K562 treated with DMSO at 1 percent for 48 hours (cell line): ENCODE results near the gene ACSBG1. TPM values are rescaled to one million over a fixed set of nuclear protein-coding genes. Genes with fewer than 3 reads are reported as not detected.

ENCODE experiments used
- total RNA-seq: library from RNA; unstranded; fragments of 300-600 nt; gene quantifications from 2 replicates; pipeline ENCODE4 v1.2.3, GENCODE V29; 2022; ENCODE audit warnings: low replicate concordance; ENCODE audit errors: extremely low read depth

Gene ACSBG1, protein sequence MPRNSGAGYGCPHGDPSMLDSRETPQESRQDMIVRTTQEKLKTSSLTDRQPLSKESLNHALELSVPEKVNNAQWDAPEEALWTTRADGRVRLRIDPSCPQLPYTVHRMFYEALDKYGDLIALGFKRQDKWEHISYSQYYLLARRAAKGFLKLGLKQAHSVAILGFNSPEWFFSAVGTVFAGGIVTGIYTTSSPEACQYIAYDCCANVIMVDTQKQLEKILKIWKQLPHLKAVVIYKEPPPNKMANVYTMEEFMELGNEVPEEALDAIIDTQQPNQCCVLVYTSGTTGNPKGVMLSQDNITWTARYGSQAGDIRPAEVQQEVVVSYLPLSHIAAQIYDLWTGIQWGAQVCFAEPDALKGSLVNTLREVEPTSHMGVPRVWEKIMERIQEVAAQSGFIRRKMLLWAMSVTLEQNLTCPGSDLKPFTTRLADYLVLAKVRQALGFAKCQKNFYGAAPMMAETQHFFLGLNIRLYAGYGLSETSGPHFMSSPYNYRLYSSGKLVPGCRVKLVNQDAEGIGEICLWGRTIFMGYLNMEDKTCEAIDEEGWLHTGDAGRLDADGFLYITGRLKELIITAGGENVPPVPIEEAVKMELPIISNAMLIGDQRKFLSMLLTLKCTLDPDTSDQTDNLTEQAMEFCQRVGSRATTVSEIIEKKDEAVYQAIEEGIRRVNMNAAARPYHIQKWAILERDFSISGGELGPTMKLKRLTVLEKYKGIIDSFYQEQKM
- not detected in 2 replicates for total RNA-seq

DNA sequence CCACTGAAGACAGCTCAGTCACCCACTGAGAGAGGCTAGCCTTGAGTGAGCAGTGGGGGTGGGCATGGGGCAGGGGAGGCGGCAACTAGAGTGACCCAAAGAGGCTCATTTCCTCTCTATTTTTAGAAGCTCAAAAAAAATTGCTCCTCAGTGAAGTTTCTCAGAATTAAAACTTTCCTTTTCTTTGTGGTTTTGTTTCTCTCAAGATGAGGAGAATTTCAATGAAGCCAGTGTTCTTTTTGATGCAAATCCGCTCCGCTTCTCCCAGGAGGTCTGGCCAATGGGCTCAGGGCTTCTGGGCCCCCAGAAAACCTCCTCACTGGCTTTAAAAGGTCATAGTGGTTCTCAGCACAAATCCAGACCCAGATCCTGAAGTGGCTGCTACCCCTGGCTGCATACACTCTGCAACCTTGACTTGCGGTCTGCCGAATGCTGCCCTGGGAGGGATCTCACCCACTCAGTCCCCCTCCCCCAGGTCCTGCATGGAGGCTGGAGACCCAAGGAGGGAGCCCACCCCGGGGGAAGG, at the start of gene ACSBG1:
TSS of gene ACSBG1 (minus strand) at position 51 of the 526 bp plus-strand sequence. CDS start 64 bp downstream, outside the sequence.

DNA sequence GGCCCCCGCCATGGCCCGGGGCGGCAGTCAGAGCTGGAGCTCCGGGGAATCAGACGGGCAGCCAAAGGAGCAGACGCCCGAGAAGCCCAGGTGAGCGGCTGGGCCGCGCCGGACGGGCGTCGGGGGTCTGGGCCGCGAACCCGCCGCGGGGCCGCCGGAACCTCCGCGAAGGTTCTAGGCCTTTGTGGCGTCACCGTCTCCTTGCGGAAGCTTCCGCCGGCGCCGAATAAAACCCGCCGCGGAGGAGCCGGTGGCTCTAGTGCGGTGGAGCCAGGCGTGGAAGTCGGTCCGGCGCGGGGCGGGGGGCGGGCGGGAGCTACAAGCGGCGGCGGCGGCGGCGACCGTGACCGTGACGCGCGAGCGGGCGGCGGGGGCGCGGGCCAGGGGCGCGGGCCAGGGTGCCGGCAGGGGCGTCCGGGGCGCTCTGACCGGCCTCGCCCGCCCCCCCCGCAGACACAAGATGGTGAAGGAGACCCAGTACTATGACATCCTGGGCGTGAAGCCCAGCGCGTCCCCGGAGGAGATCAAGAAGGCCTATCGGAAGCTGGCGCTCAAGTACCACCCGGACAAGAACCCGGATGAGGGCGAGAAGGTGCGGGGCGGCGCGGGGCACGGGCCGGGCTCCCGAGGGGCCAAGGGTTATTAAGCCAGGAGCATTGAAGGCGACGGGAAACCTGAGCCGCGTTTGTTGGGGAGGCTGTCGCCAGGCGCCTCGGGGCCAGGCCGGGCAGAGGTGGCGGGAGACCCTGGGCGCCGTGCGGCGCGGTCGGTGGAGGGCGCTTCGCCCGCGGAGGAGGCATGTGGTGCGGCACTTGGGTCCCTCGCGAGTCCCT, 30.2 kb upstream of the ACSBG1 start, which contains the start of gene DNAJA4:
TSS of gene DNAJA4 (plus strand) at position 259 of the 833 bp plus-strand sequence. CDS start at position 461, 202 bp downstream.

DNA sequence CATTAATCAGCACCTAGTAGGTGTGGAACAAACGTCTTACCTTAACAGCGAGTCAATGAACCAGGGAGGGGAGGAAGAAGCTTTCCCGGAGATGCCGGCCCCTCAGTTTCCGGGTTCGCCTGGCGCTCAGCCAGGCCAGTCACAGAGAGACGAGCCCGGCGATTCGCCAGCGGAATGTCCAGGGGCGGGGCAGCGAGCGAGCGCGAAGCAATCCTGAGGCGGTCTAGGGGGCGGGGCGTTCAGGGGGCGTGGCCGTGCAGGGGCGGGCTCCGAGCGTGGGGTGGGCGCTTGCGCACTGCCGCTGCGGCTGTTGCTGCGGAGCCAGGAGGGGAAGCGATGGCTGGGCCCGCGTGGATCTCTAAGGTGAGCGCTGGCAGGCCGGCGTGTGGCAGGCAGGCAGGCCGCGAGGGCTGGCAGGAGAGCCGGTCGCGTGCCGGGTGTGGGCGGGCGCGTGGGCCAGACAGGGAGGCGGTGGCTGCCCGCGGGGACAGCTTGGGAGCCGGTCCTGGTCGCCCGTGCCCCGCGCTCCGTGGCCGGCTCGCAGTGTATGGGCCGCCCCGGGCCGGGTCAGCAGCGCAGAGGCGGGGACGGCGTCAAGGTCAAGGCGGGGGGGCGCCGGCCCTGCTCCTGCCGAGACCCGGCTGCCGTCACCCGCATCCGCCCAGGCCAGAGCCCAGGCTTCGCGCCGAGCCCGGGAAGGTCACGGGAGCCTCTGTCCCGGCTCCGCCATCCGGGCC, 85.1 kb downstream of the ACSBG1 start, which contains the start of gene IDH3A:
TSS of gene IDH3A (plus strand) at position 295 of the 737 bp plus-strand sequence. CDS start at position 337, 42 bp downstream.

DNA sequence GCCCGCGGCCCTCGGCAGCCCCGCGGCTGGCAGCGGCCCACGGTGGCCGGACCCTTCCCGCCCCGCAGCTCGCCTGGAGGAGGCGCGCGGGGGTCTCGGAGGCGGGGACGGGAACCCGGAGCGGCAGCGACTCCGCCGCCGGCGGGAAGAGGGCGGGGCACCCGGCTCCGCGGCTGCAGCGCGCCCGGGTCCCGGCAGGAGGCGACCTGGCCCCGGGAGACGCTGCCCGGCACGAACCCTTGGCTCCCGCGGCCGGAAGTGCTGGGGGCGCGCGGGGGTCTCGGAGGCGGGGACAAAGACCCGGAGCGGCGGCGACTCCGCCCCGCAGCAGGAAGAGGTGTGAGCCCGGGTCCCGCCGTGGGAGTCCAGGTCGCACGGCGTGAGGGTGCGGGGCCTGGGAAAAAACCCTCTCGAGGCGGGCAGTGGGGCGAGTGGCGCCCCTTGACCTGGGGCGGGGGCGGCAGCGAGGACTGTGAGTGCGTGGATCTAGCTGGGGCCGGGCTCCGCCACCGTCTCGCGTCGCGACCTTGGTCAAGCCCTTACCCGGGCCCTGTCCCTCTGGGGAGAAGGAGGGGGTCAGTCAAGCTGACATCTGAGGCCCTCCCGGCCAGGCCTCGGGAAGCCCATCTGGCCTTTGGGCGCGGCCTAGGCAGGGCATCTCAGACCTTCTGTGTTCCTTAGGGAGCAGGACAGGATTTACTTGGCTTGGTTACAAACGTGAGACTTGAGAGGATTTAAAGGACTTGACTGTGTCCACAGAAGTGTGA, 102.9 kb downstream of the ACSBG1 start, which contains the start of gene CIB2:
TSS of gene CIB2 (minus strand) at position 151 of the 767 bp plus-strand sequence. CDS start 230 bp downstream, outside the sequence.

Other genes starting within 250 kb of the ACSBG1 start
- gene TBC1D2B, start 156.9 kb downstream of the ACSBG1 start, total RNA-seq: not detected in 2 replicates
- not detected in 2 replicates for gene SH2D7, start 142.0 kb downstream of the ACSBG1 start, total RNA-seq
- not detected in 2 replicates for gene CIB2, start 103.1 kb downstream of the ACSBG1 start, total RNA-seq
- not detected in 2 replicates for gene IDH3A, start 85.2 kb downstream of the ACSBG1 start, total RNA-seq
- not detected in 2 replicates for gene DNAJA4, start 30.0 kb upstream of the ACSBG1 start, total RNA-seq
- gene SKIC8, start 65.0 kb upstream of the ACSBG1 start, total RNA-seq: not detected in 2 replicates
- not detected in 2 replicates for gene CRABP1, start 105.8 kb upstream of the ACSBG1 start, total RNA-seq
- not detected in 2 replicates for gene IREB2, start 203.7 kb upstream of the ACSBG1 start, total RNA-seq